Neural progenitor cell (in vitro differentiated cells): ENCODE results near the gene RBCK1.

Experiments
- EZH2 ChIP-seq: fragments of 200-600 bp; sonication (generic); IDR thresholded peaks from 2 replicates; pipeline ENCODE4 v1.6.1; 2017; ENCODE audit warnings: antibody characterized with exemption, mild to moderate bottlenecking, moderate library complexity
- EZH2phosphoT487 ChIP-seq: fragments of 200-600 bp; sonication (generic); IDR thresholded peaks from 2 replicates; pipeline ENCODE4 v1.6.1; 2017; ENCODE audit warnings: antibody characterized with exemption
- TF ChIP-seq, protein P1 (sequence below): fragments of 200-600 bp; sonication (generic); IDR thresholded peaks from 2 replicates; pipeline ENCODE4 v1.5.1; 2017; ENCODE audit warnings: antibody characterized with exemption, mild to moderate bottlenecking

DNA sequence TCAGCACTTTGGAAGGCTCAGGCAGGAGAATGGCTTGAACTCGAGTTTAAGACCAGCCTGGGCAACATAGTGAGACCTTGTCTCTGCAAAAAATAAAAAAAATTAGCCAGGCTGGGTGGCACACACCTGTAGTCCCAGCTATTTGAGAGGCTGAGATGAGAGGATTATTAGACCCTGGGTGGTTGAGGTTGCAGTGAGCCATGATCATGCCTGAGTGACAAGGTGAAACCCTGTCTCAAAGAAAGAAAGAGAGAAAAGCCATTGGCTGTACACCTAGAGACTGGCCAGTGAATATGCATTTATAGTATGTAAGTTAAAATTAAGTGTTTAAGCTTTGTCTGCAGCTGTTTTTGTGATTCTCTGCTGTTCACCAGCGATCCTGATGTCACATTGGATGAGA is 6.1 kb downstream of the RBCK1 start:
- TF ChIP-seq, protein P1, sequence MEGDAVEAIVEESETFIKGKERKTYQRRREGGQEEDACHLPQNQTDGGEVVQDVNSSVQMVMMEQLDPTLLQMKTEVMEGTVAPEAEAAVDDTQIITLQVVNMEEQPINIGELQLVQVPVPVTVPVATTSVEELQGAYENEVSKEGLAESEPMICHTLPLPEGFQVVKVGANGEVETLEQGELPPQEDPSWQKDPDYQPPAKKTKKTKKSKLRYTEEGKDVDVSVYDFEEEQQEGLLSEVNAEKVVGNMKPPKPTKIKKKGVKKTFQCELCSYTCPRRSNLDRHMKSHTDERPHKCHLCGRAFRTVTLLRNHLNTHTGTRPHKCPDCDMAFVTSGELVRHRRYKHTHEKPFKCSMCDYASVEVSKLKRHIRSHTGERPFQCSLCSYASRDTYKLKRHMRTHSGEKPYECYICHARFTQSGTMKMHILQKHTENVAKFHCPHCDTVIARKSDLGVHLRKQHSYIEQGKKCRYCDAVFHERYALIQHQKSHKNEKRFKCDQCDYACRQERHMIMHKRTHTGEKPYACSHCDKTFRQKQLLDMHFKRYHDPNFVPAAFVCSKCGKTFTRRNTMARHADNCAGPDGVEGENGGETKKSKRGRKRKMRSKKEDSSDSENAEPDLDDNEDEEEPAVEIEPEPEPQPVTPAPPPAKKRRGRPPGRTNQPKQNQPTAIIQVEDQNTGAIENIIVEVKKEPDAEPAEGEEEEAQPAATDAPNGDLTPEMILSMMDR: no peak
- TF ChIP-seq EZH2 (no peak), EZH2phosphoT487 (no peak)
